Measurements from ENCODE around the gene PTRHD1.

PTRHD1 gene

GRCh38 chr2:24828238-24828996 lies 35.2 kb upstream of the PTRHD1 start:
- peak; percentile 14 for DNase-seq

DNA sequence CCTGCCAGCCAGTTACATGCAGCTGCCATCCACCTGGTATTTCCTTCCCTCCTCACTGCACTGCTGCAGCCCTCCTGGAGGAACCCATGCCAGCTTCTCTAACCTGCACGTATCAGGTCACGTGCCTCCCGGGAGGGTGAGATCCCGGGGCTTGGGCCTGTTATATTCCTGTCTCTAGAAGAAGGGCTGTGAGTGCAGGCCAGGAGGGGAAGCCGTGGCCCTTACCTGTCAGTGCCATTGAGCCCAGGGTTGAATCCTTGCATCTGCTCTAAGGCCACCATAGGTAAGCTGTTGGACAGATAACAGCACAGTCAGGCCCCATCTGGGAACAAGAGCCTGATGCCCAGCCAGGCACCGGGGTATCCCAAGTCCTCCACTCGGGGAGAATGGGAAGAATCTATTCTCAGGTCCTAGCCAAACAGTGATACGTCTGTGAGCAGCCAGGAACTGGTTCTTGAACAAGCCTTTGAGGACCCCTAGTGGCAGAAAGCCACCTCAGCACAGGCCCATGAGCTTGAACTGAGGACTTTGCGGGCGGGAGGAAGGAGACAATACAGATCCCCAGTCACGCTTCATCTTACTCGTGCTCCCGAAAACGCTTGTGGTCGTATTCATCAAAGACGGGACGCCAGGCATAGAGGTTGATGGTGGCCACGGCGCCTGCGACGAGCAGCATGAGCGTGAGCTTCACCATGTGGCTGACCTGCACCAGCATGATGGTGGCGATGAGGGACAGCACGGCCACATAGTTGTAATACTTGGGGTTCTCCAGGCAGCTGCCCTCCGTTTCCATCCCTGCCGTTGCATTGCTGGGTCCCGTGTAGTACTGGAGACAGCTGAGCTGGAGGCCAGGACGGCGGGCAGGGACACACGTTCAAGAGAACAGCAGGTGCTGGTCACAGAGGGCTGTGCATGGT lies 34.4 kb upstream of the PTRHD1 start:
- peak; percentile 89 for DNase-seq

GRCh38 chr2:24826773-24827145 lies 33.6 kb upstream of the PTRHD1 start:
- no peak for DNase-seq

- peak; percentile 23 for DNase-seq
Measured at GRCh38 chr2:24825883-24826772, 32.9 kb upstream of the PTRHD1 start.

GRCh38 chr2:24824966-24825882 lies 32.0 kb upstream of the PTRHD1 start:
- DNase-seq: no peak

DNA sequence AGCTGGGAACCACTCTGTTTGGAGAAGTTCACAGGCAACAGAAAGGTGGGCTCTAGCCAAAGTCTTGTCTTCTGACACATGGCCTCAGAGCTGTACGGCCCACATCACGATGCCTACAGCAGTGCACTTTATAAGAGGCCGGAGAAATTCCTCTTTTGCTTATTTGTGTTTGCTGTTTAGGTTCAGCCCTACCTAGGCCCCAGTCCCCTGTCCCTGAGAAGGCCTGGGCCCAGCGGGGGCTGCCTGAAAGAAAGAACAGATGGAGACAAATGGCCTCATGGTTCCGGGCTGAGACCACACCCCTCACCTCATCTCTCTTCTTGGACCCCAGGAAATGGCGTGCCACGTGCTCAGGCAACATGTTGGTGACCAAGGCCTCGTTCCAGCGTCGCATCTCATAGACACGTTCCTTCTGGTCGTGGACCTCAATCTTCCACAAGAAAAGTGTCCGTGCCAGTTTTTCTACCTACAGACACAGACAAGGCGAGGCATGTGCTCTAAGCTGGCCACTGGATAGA lies 30.9 kb upstream of the PTRHD1 start:
- DNase-seq: no peak

- DNase-seq: no peak
Measured at GRCh38 chr2:24822049-24822706, 29.0 kb upstream of the PTRHD1 start.

DNA sequence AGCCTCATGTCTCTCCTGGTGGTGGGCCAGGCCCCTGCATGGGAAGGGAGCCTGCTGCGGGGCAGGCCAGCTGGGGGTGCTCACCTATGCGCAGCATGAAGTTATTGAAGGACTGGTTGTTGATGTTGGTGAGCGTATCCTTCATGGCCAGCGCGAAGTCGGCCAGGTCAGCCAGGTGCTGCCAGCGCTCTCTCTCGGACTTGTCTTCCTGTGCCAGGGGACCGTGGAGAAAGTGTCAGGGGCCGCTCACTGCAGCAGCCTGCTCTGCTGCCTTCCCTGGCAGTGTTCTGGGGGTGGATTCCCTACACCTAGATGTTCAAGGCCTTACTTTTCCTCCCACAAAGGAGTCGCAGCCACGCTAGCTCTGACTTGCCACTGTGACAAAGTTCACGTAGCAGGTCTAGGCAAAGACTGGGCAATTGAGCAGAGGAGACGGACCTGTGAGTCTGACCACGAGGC lies 28.3 kb upstream of the PTRHD1 start:
- DNase-seq: no peak

DNA sequence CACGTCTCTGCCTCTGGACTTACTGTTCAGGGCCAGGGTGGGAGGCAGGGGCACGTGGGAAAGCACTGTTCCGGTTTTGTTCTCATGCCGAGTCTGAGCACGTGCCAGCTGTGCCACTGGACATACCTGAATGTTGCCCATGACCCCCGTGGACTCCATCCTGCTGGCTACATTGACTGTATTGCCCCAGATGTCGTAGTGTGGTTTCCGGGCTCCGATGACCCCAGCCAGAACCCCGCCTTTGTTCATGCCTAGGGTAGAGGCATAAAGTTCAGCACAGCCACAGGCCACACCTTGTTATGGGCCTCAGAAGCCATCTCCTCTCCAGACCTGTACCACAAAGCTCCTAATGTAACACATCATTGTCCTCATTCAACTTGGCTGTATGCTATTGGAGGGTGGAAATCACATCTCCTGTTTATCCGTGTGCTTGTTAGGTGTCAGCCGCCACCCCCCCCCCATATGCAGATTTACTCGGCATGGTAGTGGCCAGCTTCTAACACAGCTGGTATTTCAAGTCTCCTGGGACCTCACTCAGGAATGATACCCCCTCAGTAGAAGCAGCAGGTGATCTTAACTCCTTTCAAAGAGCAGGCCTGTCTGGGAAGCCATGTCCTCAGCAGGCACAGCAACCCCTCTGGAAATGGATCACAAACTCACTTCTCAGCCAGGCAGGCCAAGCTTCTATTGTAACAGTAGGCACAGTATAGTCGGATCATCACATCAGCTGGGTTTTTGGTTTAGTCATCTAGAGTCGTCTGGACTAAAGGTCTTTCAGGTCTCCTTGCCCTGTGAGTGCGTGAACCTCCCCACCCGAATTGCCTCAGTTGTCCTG lies 27.6 kb upstream of the PTRHD1 start:
- DNase-seq: no peak

DNA sequence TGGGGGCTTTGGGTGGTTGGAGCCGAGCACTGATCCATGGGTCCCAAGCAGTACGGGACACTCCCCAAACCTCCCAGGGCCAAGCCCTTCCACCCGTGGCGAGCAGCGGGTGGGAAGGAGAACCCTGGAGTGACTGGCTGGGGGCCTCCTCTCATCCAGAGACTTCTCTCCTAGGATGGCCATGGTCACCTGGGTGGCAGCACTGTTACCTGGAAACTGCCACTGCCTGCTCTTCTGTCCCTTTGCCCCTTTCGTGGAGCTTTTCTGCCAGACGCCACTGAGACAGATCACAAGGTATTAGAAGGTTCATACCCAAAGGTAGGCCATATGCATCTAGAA lies 27.0 kb upstream of the PTRHD1 start:
- DNase-seq: no peak

DNA sequence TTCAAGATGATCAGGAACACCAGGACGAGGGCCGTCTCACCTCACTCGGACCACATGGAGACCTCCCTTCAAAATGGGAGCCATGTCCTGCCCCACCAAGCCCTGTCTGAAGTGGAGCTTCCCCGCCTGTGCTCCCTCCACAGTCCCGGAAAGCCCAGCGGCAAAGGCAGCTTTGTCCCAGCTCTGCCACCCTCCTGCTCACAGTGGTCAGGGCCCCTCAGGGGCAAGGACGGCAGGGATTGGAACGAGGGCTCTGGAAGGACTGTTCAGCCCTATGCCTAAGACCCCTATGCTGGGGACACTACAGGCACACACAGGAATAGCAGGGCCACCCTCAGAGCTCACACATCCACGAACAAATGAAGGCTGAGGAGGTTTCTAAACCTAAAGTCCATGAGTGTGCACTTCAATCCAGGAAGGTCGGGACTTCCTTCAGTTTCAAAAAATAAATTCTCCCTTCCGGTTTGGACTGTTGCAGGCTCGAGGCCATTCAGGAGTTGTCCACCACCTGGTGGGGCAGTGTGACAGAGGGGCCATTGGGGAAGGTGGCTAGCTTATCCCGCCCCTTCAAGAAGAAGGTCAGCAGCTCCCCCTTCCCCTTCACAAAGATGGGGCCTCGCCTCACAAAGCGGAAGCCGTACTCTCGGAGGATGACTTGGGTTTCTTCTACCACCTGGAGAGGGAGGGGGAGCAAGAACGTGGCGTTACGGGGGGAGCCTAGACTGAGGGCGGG lies 26.4 kb upstream of the PTRHD1 start:
- DNase-seq: no peak

- DNase-seq: no peak
Measured at GRCh38 chr2:24818721-24819167, 25.6 kb upstream of the PTRHD1 start.

- no peak for DNase-seq
Measured at GRCh38 chr2:24816884-24817283, 23.7 kb upstream of the PTRHD1 start.

DNA sequence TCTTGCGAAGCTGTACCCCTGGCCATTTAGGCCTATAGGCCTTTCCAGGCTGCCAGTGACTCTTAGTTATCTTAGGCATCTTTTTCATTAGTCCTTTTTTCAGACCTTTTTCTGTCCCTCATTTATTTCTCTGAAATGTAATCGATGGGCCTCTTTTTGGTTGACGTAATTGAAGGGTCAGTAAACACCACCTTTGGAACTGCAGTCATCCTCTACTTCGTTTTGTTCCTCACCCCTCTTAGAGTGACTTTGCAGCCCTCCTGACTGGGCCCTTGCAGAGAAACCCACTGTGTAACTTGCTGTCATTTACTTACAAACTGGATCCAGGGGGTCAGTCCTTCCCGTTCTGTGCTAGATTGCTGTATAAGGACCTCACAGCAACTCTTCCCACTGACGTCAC lies 23.2 kb upstream of the PTRHD1 start:
- DNase-seq: no peak

- DNase-seq: no peak
Measured at GRCh38 chr2:24815171-24815570, 22.0 kb upstream of the PTRHD1 start.

DNA sequence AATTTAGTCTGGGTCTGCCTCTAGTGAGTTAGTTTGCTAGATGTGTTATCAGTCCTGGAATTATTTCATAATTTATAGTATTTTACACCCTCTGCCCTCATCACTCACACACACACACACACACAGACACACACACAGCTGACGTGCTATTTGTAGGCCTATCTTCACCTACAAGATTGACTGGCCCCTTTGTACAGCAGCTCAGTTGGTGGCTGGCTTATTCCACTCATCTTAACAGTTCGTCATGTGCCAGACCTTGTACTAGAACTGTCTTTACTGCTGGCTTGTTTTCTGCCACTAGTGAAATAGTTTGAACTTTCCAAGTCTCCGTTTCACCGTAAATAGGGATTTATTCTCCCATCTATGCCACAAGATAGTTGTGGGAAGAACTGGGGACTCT lies 21.3 kb upstream of the PTRHD1 start:
- no peak for DNase-seq

- no peak for DNase-seq
Measured at GRCh38 chr2:24813691-24814137, 20.5 kb upstream of the PTRHD1 start.

- no peak for DNase-seq
Measured at GRCh38 chr2:24809316-24810007, 16.3 kb upstream of the PTRHD1 start.

DNA sequence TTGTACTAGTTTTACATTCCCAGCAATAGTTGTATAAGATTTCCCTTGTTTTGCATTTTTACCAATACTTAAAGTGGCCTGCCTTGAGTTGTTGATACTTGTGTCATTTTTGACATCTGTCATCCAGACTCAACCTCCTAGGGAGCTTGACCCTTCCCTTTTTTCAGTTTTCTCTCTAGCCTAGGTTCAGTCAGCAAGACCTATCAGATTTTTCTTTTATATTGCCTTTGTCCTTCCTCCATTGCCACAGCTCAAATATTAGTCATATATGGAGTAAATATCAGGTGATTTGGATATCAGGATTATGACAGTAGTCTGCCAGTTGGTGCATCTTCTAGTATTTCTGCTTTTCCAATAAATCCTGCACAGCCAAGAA lies 13.5 kb upstream of the PTRHD1 start:
- peak; percentile 22 for DNase-seq
